Fibroblast of lung (primary cell): Measurements from ENCODE around the gene NTRK2.

Source experiments
- CTCF ChIP-seq, 2 donors: IDR thresholded peaks in 1 of 2; conservative IDR thresholded peaks in 1 of 2; 1 replicate in 1 of 2; 2 replicates in 1 of 2; pipeline ENCODE4 v1.5.1; 2011 to 2012; ENCODE audit warnings: low read length in 2 of 2, control low read depth in 1 of 2, inconsistent platforms in 1 of 2, low read depth in 1 of 2, mild to moderate bottlenecking in 1 of 2
- EZH2 ChIP-seq: IDR thresholded peaks from 2 replicates; pipeline ENCODE4 v1.5.1; 2012; ENCODE audit warnings: low read length, control low read depth, mild to moderate bottlenecking; ENCODE audit errors: missing control alignments

- TF ChIP-seq EZH2 (no peak), CTCF (conservative IDR thresholded peaks at IDR 0.05 in 1 of 2, IDR thresholded peaks at IDR 0.05 in 1 of 2; ENCODE audit: low read depth in 1 of 2, low read length in 2 of 2) (no peak)
Observed at GRCh38 chr9:84659313-84659712, 10.2 kb upstream of the NTRK2 start.
